Gastroesophageal sphincter (tissue), 4 donors: ENCODE measurements around the gene NDRG3. TPM values are rescaled to one million over a fixed set of nuclear protein-coding genes. Genes with fewer than 3 reads are reported as not detected.

ENCODE experiments used
- ATAC-seq: fragments of 150-250 bp; one replicate; pipeline ENCODE4 v1.9.1; 2016; ENCODE audit warnings: mild to moderate bottlenecking, moderate library complexity
- H3K27ac ChIP-seq, 4 donors: fragments of 200-600 bp; sonication (generic) in 3 of 4; 1 replicate in 3 of 4; 2 replicates in 1 of 4; pipeline ENCODE4 v1.5.1; 2016 to 2019
- H3K27me3 ChIP-seq: fragments of 200-600 bp; sonication (generic); one replicate; pipeline ENCODE4 v1.5.1; 2019
- H3K36me3 ChIP-seq, 2 donors: fragments of 200-600 bp; sonication (generic); one replicate each; pipeline ENCODE4 v1.5.1; 2019; ENCODE audit warnings: control low read depth in 1 of 2
- H3K4me1 ChIP-seq, 3 donors: fragments of 200-600 bp; sonication (generic); 1 replicate in 2 of 3; 2 replicates in 1 of 3; pipeline ENCODE4 v1.5.1; 2016 to 2019; ENCODE audit warnings: control low read depth in 2 of 3
- H3K4me3 ChIP-seq, 2 donors: fragments of 200-600 bp; sonication (generic); one replicate each; pipeline ENCODE4 v1.5.1; 2019; ENCODE audit warnings: mild to moderate bottlenecking in 1 of 2, moderate library complexity in 1 of 2
- H3K9me3 ChIP-seq, 3 donors: fragments of 200-600 bp; sonication (generic); one replicate each; pipeline ENCODE4 v1.5.1; 2017 to 2019; ENCODE audit warnings: control low read depth in 2 of 3
- CTCF ChIP-seq, 4 experiments: fragments of 200-600 bp in 2 of 4; fragments of 450-650 bp in 2 of 4; sonication (generic) in 1 of 4; IDR thresholded peaks; one replicate each; pipeline ENCODE4 v1.5.1; 2017 to 2019; ENCODE audit warnings: antibody characterized with exemption in 4 of 4, mild to moderate bottlenecking in 2 of 4, moderate library complexity in 2 of 4
- EP300 ChIP-seq: sonication (generic); formaldehyde crosslinking; IDR thresholded peaks from one replicate; pipeline ENCODE4 v1.6.1; 2017; ENCODE audit warnings: antibody characterized with exemption, mild to moderate bottlenecking
- POLR2A ChIP-seq, 2 donors: fragments of 450-650 bp; IDR thresholded peaks; one replicate each; pipeline ENCODE4 v1.6.1; 2017; ENCODE audit warnings: antibody characterized with exemption in 2 of 2, mild to moderate bottlenecking in 2 of 2, moderate library complexity in 1 of 2
- POLR2AphosphoS5 ChIP-seq: sonication (generic); formaldehyde crosslinking; IDR thresholded peaks from one replicate; pipeline ENCODE4 v1.6.1; 2017; ENCODE audit warnings: antibody characterized with exemption
- WGBS, 2 donors: methylation state at CpG; one replicate each; pipeline ENCODE4 v1.1.5; 2018; ENCODE audit warnings: low coverage in 1 of 2; 5-methylcytosine and 5-hydroxymethylcytosine counted together
- total RNA-seq, 4 donors: library from RNA; depleted of rRNA; stranded (reverse); fragments of >200 nt; gene quantifications; one replicate each; pipeline ENCODE4 v1.1.0, GENCODE V29; 2016

The NDRG3 gene
- total RNA-seq, 4 donors from 2014 or later: 13.3 to 37.1 (median 26.0) TPM

GRCh38 chr20:36632147-36632486, 113.8 kb downstream of the NDRG3 start:
- no peaks in the 10 kb centered on the region for H3K27me3 ChIP-seq
- H3K4me3 ChIP-seq: no peak overlapping the region
- H3K4me1 ChIP-seq: no peaks in the 10 kb centered on the region
- 89 to 92% methylated on average over 2 of the region's 3 CpGs for WGBS, 2 donors
- TF ChIP-seq CTCF (IDR thresholded peaks at IDR 0.05) (no peak), POLR2A (IDR thresholded peaks at IDR 0.05) (no peak), EP300 (no peak), POLR2AphosphoS5 (no peak)
- no peak for ATAC-seq
- no peaks in the 10 kb centered on the region for H3K9me3 ChIP-seq
- no peak overlapping the region for H3K27ac ChIP-seq
- no peaks in the 10 kb centered on the region for H3K36me3 ChIP-seq

GRCh38 chr20:36631646-36632045, 114.2 kb downstream of the NDRG3 start:
- Histone ChIP-seq H3K27me3 (no peaks in the 10 kb centered on the region), H3K4me1 (no peaks in the 10 kb centered on the region), H3K4me3 (no peak overlapping the region), H3K9me3 (no peaks in the 10 kb centered on the region), H3K27ac (no peak overlapping the region), H3K36me3 (no peaks in the 10 kb centered on the region)
- no peak for ATAC-seq
- no peak for TF ChIP-seq POLR2AphosphoS5
- no peak for TF ChIP-seq CTCF (IDR thresholded peaks at IDR 0.05)
- TF ChIP-seq EP300: no peak
- TF ChIP-seq POLR2A (IDR thresholded peaks at IDR 0.05): no peak
- WGBS, 2 donors: 89% methylated on average over 6 of the region's 6 CpGs; no CpG with 5 or more reads in 1 of the 2 donors

- H3K4me1 ChIP-seq: no peaks in the 10 kb centered on the region
Observed at GRCh38 chr20:36629719-36630681, 115.9 kb downstream of the NDRG3 start.

GRCh38 chr20:36628076-36628475, 117.8 kb downstream of the NDRG3 start:
- Histone ChIP-seq H3K9me3 (no peaks in the 10 kb centered on the region), H3K27ac (no peak overlapping the region), H3K27me3 (no peaks in the 10 kb centered on the region), H3K36me3 (no peaks in the 10 kb centered on the region), H3K4me3 (no peak overlapping the region), H3K4me1 (no peaks in the 10 kb centered on the region)
- WGBS, 2 donors: 91 to 95% methylated on average over 4 to 6 of the region's 7 CpGs
- no peak for ATAC-seq
- TF ChIP-seq EP300: no peak
- TF ChIP-seq POLR2A (IDR thresholded peaks at IDR 0.05): no peak
- no peak for TF ChIP-seq POLR2AphosphoS5

More at GRCh38 chr20:36629719-36630681, 115.9 kb downstream of the NDRG3 start:
- no peaks in the 10 kb centered on the region for H3K27me3 ChIP-seq
- 70 to 77% methylated on average over 5 to 9 of the region's 15 CpGs for WGBS, 2 donors
- H3K36me3 ChIP-seq: no peaks in the 10 kb centered on the region
- TF ChIP-seq EP300 (no peak), POLR2AphosphoS5 (no peak), POLR2A (IDR thresholded peaks at IDR 0.05) (no peak), CTCF (IDR thresholded peaks at IDR 0.05) (no peak)
- H3K4me3 ChIP-seq: no peak overlapping the region
- ATAC-seq: no peak
- H3K27ac ChIP-seq: no peak overlapping the region
- H3K9me3 ChIP-seq: no peaks in the 10 kb centered on the region

- H3K27ac ChIP-seq: no peak overlapping the region
- 68 to 89% methylated on average over 1 to 2 of the region's 2 CpGs for WGBS, 2 donors
- no peak for ATAC-seq
- H3K4me1 ChIP-seq: no peaks in the 10 kb centered on the region
- H3K4me3 ChIP-seq: no peak overlapping the region
- TF ChIP-seq POLR2A (IDR thresholded peaks at IDR 0.05): no peak
- no peak for TF ChIP-seq POLR2AphosphoS5
- TF ChIP-seq CTCF (IDR thresholded peaks at IDR 0.05): no peak
- TF ChIP-seq EP300: no peak
- no peaks in the 10 kb centered on the region for H3K27me3 ChIP-seq
- no peaks in the 10 kb centered on the region for H3K36me3 ChIP-seq
- no peaks in the 10 kb centered on the region for H3K9me3 ChIP-seq
Observed at GRCh38 chr20:36624944-36625324, 121.0 kb downstream of the NDRG3 start.
